Thyroid gland (tissue), 4 donors: ENCODE measurements around the gene AFAP1. TPM values are rescaled to one million over a fixed set of nuclear protein-coding genes. Genes with fewer than 3 reads are reported as not detected.

Experiments used
- DNase-seq, 2 donors: peaks; one replicate each; pipeline ENCODE4 v3.0.0-alpha.2; 2019
- H3K27ac ChIP-seq, 3 donors: fragments of 200-600 bp; sonication (generic); 1 replicate in 2 of 3; 2 replicates in 1 of 3; pipeline ENCODE4 v1.5.1; 2016 to 2019; ENCODE audit warnings: mild to moderate bottlenecking in 1 of 3, moderate library complexity in 1 of 3
- H3K27me3 ChIP-seq: fragments of 200-600 bp; sonication (generic); one replicate; pipeline ENCODE4 v1.5.1; 2019
- H3K36me3 ChIP-seq, 2 donors: fragments of 200-600 bp; sonication (generic); one replicate each; pipeline ENCODE4 v1.5.1; 2016 to 2019
- H3K4me1 ChIP-seq, 2 donors: fragments of 200-600 bp; sonication (generic); one replicate each; pipeline ENCODE4 v1.5.1; 2017 to 2019
- H3K4me3 ChIP-seq, 3 donors: fragments of 200-600 bp; sonication (generic); replicated peaks in 1 of 3; 1 replicate in 2 of 3; 2 replicates in 1 of 3; pipeline ENCODE4 v1.5.1; 2016; ENCODE audit warnings: mild to moderate bottlenecking in 1 of 3
- H3K9me3 ChIP-seq: fragments of 200-600 bp; sonication (generic); one replicate; pipeline ENCODE4 v1.5.1; 2017
- CTCF ChIP-seq, 6 experiments: fragments of 200-600 bp in 3 of 6; fragments of 450-650 bp in 3 of 6; sonication (generic) in 3 of 6; IDR thresholded peaks; one replicate each; pipeline ENCODE4 v1.5.1; 2016 to 2019; ENCODE audit warnings: antibody characterized with exemption in 6 of 6, mild to moderate bottlenecking in 2 of 6, inconsistent platforms in 1 of 6, moderate library complexity in 1 of 6
- POLR2A ChIP-seq, 2 donors: fragments of 450-650 bp; IDR thresholded peaks; one replicate each; pipeline ENCODE4 v1.6.1; 2017; ENCODE audit warnings: antibody characterized with exemption in 2 of 2, mild to moderate bottlenecking in 2 of 2, moderate library complexity in 1 of 2
- WGBS, 2 donors: methylation state at CpG; one replicate each; pipeline ENCODE4 v1.1.5; 2017; 5-methylcytosine and 5-hydroxymethylcytosine counted together
- intact Hi-C: fragments of 100-400 bp; cut with DNase I; formaldehyde crosslinking; loops from one replicate; pipeline ENCODE4 v1.15.1; 2023
- total RNA-seq, 4 donors: library from RNA; depleted of rRNA; stranded (reverse); fragments of >200 nt; gene quantifications; one replicate each; pipeline ENCODE4 v1.2.3, GENCODE V29; 2016

AFAP1 gene
- total RNA-seq, 4 donors from 2014 or later = 12.3 to 33.3 (median 26.2) TPM

- Histone ChIP-seq H3K4me1 (peaks cover 0 to 17% of the 10 kb centered on the region in 2 donors), H3K27me3 (no peaks in the 10 kb centered on the region), H3K36me3 (no peaks in the 10 kb centered on the region), H3K4me3 (no peak overlapping the region), H3K27ac (no peak overlapping the region), H3K9me3 (no peaks in the 10 kb centered on the region)
- no peak for DNase-seq
- intact Hi-C loops = no loop called here
- 73 to 80% methylated on average over 8 of the region's 8 CpGs for WGBS, 2 donors
- TF ChIP-seq CTCF (IDR thresholded peaks at IDR 0.05) (no peak), POLR2A (IDR thresholded peaks at IDR 0.05) (no peak)
Observed at GRCh38 chr4:7956270-7956808, 16.7 kb upstream of the AFAP1 start.

- H3K9me3 ChIP-seq = no peaks in the 10 kb centered on the region
- no peak overlapping the region for H3K27ac ChIP-seq
- 71 to 79% methylated on average over 4 of the region's 4 CpGs for WGBS, 2 donors
- H3K4me3 ChIP-seq = no peak overlapping the region
- no peak for DNase-seq
- H3K4me1 ChIP-seq = peaks cover 0 to 13% of the 10 kb centered on the region in 2 donors
- intact Hi-C loops = no loop called here
- TF ChIP-seq POLR2A (IDR thresholded peaks at IDR 0.05) = no peak
- no peaks in the 10 kb centered on the region for H3K27me3 ChIP-seq
- H3K36me3 ChIP-seq = no peaks in the 10 kb centered on the region
Observed at GRCh38 chr4:7955393-7955792, 15.7 kb upstream of the AFAP1 start.

- WGBS, 2 donors = 90 to 91% methylated on average over 9 of the region's 9 CpGs
- Histone ChIP-seq H3K9me3 (no peaks in the 10 kb centered on the region), H3K36me3 (no peaks in the 10 kb centered on the region), H3K4me1 (peaks cover 0 to 13% of the 10 kb centered on the region in 2 donors), H3K4me3 (no peak overlapping the region), H3K27me3 (no peaks in the 10 kb centered on the region), H3K27ac (no peak overlapping the region)
- no peak for DNase-seq
- intact Hi-C loops = no loop called here
- TF ChIP-seq CTCF (IDR thresholded peaks at IDR 0.05) (no peak), POLR2A (IDR thresholded peaks at IDR 0.05) (no peak)
Observed at GRCh38 chr4:7952615-7953014, 13.0 kb upstream of the AFAP1 start.

- DNase-seq = no peak
- Histone ChIP-seq H3K27ac (no peak overlapping the region), H3K27me3 (no peaks in the 10 kb centered on the region), H3K4me3 (no peak overlapping the region), H3K36me3 (no peaks in the 10 kb centered on the region), H3K4me1 (no peaks in the 10 kb centered on the region), H3K9me3 (no peaks in the 10 kb centered on the region)
- intact Hi-C loops = no loop called here
- 88 to 91% methylated on average over 17 to 18 of the region's 18 CpGs for WGBS, 2 donors
- TF ChIP-seq CTCF (IDR thresholded peaks at IDR 0.05) (no peak), POLR2A (IDR thresholded peaks at IDR 0.05) (no peak)
Observed at GRCh38 chr4:7950301-7951092, 10.8 kb upstream of the AFAP1 start.

GRCh38 chr4:7949759-7950158, 10.1 kb upstream of the AFAP1 start:
- no peak overlapping the region for H3K27ac ChIP-seq
- H3K36me3 ChIP-seq = no peaks in the 10 kb centered on the region
- intact Hi-C loops = no loop called here
- no peaks in the 10 kb centered on the region for H3K27me3 ChIP-seq
- TF ChIP-seq POLR2A (IDR thresholded peaks at IDR 0.05) = no peak
- no peak for TF ChIP-seq CTCF (IDR thresholded peaks at IDR 0.05)
- no peak for DNase-seq
- no peaks in the 10 kb centered on the region for H3K4me1 ChIP-seq
- H3K4me3 ChIP-seq = no peak overlapping the region
- 68 to 74% methylated on average over 4 of the region's 4 CpGs for WGBS, 2 donors
- H3K9me3 ChIP-seq = no peaks in the 10 kb centered on the region
